HG03196 (cell line): Measurements from ENCODE around the gene ITPR3.

ENCODE experiments used
- ATAC-seq: cut with Tn5 transposase; IDR thresholded peaks from one replicate; pipeline ENCODE4 v1.9.1; 2021; ENCODE audit not compliant: unreplicated experiment

The ITPR3 gene

GRCh38 chr6:33683576-33684427 lies 62.7 kb downstream of the ITPR3 start:
- ATAC-seq: no peak

DNA sequence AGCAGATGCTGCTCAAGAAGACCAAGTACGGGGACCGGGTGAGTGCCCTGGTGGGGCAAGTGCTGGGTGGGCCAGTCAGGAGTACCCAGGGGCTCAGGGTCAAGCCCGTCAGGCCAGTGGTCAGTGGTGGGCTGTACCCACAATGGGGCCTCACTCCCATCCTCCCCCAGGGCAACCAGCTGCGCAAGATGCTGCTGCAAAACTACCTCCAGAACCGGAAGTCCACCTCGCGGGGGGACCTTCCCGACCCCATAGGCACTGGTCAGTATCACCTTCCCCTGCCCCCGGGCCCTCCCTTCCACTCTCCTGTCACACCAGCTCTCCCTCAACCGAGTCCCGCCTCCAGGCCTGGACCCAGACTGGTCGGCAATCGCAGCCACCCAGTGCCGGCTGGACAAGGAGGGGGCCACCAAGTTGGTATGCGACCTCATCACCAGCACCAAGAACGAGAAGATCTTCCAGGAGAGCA lies 63.3 kb downstream of the ITPR3 start:
- no peak for ATAC-seq

DNA sequence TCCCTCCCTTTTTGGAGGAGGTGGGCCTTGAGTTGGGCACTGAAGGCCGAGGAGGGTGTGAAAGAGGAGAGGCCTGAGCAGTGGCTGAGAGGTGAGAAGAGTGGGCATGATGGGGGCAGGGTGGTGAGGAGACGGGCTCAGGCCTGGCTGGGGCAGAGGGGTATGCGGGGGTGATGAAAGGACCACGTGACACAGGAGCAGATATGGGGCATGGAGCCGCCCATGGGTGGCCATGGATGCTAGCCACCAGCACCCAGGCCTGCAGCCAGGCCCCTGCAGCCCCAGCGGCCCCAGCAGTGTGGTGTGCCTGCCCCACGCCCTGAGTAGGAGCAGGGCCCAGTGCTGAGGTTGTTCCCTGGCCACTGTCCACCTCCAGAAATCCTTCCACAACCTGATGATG lies 63.9 kb downstream of the ITPR3 start:
- ATAC-seq: no peak

- no peak for ATAC-seq
These were observed 64.5 kb downstream of the ITPR3 start for GRCh38 chr6:33685411-33686224.

DNA sequence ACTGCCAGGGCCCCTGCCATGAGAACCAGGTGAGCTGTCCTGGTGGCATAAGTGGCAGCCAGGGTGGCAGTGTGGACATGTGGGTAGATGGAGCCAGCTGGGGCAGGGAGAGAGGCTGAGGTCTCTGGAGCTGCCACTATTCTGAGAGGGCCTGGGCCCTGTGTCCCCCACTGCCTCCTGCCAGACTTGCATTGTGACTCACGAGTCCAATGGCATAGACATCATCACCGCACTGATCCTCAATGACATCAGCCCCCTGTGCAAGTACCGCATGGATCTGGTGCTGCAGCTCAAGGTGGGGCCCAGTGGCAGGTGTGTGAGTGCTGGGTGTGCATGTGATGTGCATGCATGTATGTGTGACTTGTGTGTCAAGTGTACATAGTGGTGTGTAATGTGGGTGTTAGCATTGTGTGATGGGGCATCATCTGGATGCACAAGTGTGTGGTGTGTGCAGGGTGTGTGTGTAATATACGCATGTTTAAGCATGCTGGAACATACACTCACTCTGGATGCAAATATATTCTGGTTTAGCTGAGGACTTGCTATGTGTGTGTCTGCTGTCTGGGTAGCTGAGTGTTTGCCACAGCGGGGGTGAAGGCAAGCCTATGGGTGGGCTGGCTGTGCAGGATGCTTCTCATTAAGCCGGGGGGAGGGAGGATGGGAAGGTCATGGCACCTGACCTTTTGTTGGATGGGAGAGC lies 65.3 kb downstream of the ITPR3 start:
- ATAC-seq: no peak

DNA sequence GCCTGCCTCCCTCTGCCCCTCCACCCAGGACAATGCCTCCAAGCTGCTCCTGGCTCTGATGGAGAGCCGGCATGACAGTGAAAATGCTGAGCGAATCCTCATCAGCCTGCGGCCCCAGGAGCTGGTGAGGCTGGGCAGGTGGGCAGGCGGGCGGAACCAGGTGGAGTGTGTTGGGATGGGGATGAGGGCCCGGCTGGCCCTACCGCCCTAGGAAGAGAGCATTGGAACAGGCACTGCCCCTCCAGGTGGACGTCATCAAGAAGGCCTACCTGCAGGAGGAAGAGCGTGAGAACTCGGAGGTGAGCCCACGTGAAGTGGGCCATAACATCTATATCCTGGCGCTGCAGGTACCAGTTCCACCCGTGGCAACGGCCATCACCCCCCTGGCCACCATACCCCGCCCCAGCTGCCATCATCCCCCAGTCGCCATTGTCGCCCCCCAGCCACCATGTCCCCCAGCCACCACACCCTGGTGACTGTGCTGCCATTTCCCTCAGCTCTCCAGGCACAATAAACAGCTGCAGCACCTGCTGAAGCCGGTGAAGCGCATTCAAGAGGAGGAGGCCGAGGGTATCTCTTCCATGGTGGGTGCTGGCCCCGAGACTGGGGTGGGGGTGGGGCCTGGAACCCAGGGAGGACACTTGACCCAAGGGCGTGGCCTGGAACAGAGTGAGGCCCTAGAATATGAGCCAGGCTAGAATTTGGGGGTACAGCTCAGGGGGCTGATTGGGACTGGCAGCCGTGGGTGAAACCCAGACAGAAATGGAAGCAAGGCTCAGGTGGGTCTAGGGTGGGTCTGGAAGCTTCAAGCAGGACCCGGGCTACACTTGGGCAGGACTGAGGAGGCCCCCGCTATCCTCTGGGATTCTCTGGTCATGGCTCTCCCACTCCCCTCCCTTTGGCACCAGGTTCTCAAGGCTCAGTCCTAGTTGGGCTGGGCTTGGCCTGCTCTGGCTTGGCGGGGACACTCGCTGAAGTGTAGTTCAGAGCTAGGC lies 66.2 kb downstream of the ITPR3 start:
- ATAC-seq: no peak

DNA sequence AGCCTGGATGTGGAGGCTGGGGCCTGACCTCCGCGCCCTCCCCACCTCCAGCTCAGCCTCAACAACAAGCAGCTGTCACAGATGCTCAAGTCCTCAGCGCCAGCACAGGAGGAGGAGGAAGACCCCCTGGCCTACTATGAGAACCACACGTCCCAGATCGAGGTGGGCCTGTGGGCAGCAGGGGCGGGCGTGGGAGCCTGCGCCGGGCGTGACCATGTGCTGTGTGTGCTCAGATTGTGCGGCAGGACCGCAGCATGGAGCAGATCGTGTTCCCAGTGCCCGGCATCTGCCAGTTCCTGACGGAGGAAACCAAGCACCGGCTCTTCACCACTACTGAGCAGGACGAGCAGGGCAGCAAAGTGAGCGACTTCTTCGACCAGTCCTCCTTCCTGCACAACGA lies 66.9 kb downstream of the ITPR3 start:
- no peak for ATAC-seq

DNA sequence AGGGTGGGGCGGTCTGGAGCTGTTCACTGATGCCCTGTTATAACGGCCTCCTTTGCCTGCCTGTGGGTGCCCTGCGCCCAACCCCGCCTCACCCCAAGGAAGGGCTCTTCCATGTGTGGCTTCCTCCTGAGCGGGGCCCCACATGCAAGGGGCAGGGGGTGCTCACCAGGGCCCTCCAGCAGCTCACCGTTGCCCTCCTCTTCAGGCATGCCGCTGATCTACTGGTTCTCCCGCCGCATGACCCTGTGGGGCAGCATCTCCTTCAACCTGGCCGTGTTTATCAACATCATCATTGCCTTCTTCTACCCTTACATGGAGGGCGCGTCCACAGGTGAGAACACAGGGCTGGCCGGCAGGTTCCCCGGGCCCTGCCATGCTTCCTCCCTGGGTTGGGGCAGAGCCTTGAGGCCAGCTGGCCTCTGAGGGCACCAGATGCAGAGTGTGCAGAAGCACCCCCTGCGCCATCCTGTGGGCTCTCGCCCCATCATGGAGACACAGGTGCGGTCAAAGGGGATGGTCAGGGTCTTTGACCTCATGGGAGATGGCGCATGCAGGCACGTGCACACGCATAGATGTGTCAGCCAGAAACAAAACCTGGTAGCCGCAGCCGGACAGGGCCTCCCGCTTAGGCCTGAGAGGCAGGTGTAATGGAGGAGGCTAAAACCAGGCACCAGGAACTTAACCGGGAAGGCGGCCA lies 67.5 kb downstream of the ITPR3 start:
- no peak for ATAC-seq

DNA sequence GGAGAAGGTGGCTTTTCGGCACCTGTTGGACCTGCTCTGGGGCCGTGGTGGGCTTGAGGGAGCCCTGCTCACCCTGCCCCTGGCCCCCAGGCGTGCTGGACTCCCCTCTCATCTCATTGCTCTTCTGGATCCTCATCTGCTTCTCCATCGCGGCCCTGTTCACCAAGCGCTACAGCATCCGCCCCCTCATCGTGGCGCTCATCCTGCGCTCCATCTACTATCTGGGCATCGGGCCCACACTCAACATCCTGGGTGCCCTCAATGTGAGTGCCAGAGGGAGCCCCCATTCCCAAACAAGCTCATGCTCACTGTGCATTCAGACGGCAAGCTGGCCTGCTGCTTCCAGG lies 68.0 kb downstream of the ITPR3 start:
- no peak for ATAC-seq

DNA sequence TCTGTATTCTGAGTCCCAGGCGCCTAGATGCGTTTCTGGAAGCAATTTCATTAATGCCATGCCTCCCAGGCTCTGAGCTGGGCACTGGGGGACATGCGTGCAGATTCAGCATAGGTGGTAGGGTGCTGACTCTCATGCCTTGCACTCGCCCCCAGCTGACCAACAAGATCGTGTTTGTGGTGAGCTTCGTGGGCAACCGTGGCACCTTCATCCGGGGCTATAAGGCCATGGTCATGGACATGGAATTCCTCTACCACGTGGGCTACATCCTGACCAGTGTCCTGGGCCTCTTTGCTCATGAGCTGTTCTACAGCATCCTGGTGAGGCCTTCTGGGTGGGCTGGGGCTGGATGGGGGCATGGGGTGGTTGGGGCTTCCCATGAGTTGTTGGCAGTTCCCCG lies 68.8 kb downstream of the ITPR3 start:
- ATAC-seq: no peak

DNA sequence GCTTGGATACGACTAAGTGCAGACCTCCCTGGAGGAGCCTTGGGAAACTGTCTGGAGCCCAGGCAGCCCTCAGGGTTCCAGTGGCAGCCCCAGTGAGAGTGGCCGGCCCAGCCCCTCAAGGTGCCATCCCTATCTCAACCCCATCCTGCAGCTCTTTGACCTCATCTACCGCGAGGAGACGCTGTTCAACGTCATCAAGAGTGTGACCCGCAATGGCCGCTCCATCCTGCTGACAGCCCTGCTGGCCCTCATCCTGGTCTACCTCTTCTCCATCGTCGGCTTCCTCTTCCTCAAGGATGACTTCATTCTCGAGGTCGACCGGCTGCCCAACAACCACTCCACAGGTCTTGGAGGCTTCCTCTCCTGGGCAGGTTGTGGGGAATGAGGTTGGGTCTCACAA lies 69.6 kb downstream of the ITPR3 start:
- ATAC-seq: no peak

DNA sequence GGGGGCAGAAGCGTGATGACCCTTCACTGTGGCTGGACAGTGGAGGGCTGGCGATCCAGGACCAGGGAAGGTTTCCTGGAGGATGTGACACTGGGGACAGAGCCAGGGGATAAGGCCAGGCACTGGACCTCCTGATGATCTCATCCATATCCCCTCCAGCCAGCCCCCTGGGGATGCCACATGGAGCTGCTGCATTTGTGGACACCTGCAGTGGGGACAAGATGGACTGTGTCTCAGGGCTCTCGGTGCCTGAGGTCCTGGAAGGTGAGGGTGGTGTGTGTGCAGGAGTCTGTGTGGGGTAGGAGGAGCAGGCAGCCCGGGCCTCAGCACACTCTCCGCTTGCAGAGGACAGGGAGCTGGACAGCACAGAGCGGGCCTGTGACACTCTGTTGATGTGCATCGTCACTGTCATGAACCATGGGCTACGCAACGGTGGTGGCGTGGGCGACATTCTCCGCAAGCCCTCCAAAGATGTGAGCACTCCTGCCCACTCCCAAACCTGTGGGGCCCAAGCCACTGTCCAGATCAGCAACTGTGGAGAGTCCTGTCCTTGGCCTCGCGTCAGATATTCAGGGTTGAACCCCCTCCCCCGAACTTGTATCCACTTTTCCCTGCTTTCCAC lies 70.4 kb downstream of the ITPR3 start:
- ATAC-seq: no peak

DNA sequence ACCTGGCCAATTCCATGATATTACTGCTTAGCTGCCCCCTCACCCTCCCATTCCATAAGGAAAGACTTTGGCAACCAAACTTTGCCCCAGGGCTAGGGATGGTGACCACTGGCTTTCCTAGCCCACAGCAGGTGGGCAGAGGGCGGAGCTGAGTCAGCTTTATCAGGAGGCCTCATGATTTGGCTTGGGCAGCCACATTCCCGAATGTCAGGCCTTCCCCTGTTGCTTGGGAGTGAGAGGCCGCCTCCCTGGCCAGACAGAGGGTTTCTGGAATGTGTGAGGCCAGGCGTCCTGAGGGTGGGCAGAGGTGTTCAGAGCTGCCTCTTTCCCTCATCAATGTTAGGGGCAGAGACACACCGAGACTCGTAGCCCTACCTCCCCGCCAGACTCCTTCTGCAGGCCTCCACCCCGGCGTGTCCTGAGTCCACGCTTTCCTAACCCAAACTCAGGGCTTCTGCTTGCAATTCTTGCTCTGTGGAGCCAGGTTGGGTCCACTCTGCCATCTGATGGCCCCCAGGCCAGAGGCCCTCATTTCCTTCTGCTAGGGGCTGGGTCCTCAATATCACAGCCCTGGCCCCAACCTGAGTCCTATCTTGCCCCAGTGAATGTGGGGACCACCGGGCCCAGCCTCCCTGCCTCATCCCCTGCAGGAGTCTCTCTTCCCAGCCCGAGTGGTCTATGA lies 71.1 kb downstream of the ITPR3 start:
- no peak for ATAC-seq

DNA sequence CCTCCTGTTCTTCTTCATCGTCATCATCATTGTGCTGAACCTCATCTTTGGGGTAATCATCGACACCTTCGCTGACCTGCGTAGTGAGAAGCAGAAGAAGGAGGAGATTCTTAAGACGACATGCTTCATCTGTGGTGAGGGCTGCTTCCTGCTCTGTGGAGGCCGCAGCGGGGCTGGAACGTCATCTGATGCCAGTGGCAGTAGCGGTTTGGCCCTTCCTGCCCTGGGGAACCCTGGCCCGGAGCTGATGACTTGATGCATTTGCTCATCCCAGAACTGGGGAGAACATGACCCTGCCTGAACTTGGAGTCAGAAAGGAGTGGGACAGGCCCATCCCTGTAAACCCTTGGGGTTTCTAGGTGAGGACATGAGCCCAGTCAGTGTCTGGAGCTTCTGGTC lies 71.6 kb downstream of the ITPR3 start:
- ATAC-seq: no peak

DNA sequence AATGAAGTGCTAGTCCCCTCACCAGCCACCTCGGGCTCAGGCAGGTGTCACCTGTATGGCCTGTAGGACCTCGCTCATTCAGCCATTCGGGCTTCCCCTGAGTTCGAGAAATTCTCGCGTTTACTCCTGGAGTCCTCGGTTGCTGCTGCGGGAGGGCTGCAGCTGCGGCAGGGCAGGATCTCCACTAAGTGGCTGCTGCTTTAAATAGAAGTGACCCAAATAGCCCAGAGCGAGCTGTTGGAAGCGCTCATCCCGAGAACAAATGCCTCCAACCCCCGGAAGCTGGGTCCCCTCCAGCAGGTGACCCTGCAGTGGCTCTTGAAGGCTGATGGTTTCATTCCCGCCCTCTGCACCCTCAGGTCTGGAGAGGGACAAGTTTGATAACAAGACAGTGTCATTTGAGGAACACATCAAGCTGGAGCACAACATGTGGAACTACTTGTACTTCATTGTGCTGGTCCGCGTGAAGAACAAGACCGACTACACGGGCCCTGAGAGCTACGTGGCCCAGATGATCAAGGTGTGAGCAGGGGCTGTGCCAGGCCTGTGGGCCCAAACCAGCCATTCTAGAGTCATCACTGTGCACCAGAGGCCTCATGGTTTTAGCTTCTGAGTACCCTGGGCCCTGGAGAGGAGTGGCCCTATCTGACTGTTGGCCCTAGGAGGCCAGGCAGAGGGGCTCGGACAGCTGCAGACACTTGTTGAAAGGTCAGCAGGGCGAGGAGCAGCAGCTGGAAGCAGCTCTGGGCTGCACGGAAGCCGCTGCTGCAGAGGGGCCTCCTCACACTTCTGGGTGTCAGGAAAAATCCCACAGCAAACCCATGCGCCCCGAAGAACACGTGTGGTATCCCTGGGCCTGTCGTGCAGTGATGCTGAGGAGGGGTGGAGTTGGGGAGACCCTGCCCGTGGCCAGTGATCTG lies 72.3 kb downstream of the ITPR3 start:
- no peak for ATAC-seq

GRCh38 chr6:33694401-33694931 lies 73.3 kb downstream of the ITPR3 start:
- ATAC-seq: no peak

DNA sequence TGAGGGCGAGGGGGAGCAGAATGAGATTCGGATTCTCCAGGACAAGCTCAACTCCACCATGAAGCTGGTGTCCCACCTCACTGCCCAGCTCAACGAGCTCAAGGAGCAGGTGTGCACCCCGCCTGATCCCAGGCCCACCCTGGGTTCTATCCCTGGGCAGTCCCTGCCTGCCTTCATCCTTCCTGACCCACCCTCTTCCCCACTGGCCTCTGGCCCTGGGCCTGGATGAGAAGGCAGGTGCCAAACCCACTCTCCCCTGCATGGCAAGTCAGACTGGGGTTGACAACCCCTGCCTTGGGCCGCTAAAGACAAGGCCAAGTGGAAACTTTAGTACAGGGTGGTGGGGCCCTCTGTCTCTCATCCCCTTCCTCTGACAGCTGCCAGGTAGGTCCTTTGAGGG lies 73.9 kb downstream of the ITPR3 start:
- no peak for ATAC-seq
